Stimulated activated CD8-positive, alpha-beta memory T cell treated with anti-CD3 and anti-CD28 coated beads, Interleukin-4, amount 100 ng/mL, for 1 hour (primary cell): ENCODE measurements around the gene EGLN1.
A peak's percentile ranks its signal among the peaks of the same experiment; 100 is the strongest.
"Not testable (repeated sequence)": the region's sequence is repeated elsewhere in the genome, so short reads cannot be mapped to it uniquely, and the experiment has no call there.

Experiments
- DNase-seq, 2 donors: peaks; one replicate each; pipeline ENCODE4 v3.0.0-alpha.2; 2020; ENCODE audit warnings: low read depth in 2 of 2, low spot score in 1 of 2

The EGLN1 gene

GRCh38 chr1:231364192-231364591 is 57.9 kb downstream of the EGLN1 start:
- DNase-seq, result no peak

- no peak for DNase-seq
Measured at GRCh38 chr1:231363624-231364023, 58.5 kb downstream of the EGLN1 start.

GRCh38 chr1:231362325-231362724 is 59.8 kb downstream of the EGLN1 start:
- DNase-seq, result no peak

GRCh38 chr1:231359113-231359512 is 63.0 kb downstream of the EGLN1 start:
- DNase-seq, result no peak

GRCh38 chr1:231357831-231358354 is 64.2 kb downstream of the EGLN1 start:
- no peak for DNase-seq

GRCh38 chr1:231357187-231357772 is 64.8 kb downstream of the EGLN1 start:
- DNase-seq, result no peak

GRCh38 chr1:231355171-231355570 is 66.9 kb downstream of the EGLN1 start:
- DNase-seq, result no peak

- DNase-seq, result no peak
Measured at GRCh38 chr1:231354330-231355020, 67.6 kb downstream of the EGLN1 start.

GRCh38 chr1:231353086-231353485 is 69.0 kb downstream of the EGLN1 start:
- no peak for DNase-seq

- no peak for DNase-seq
Measured at GRCh38 chr1:231351816-231352215, 70.3 kb downstream of the EGLN1 start.

GRCh38 chr1:231348856-231349255 is 73.2 kb downstream of the EGLN1 start:
- not testable (repeated sequence) for DNase-seq

GRCh38 chr1:231348442-231348841 is 73.6 kb downstream of the EGLN1 start:
- DNase-seq, result no peak

GRCh38 chr1:231347961-231348360 is 74.1 kb downstream of the EGLN1 start:
- no peak for DNase-seq

- no peak for DNase-seq
Measured at GRCh38 chr1:231340328-231341013, 81.6 kb downstream of the EGLN1 start.

GRCh38 chr1:231338270-231339128 is 83.6 kb downstream of the EGLN1 start, which contains the start of gene SPRTN:
SPRTN (plus strand) TSS chr1:231338293; CDS start chr1:231338384, 91 bp downstream.
- DNase-seq, result no peak

GRCh38 chr1:231337472-231338269 is 84.4 kb downstream of the EGLN1 start, which contains the start of gene EXOC8:
EXOC8 (minus strand) TSS chr1:231337852; CDS start chr1:231337745, 107 bp downstream.
- peak; percentile 94 to 97 for DNase-seq

GRCh38 chr1:231337043-231337471 is 85.0 kb downstream of the EGLN1 start:
- peak in 1 of 2 donors; percentile 17 for DNase-seq

- no peak for DNase-seq
Measured at GRCh38 chr1:231335663-231336602, 86.2 kb downstream of the EGLN1 start.

- no peak for DNase-seq
Measured at GRCh38 chr1:231334952-231335351, 87.1 kb downstream of the EGLN1 start.
